A673 (cell line): ENCODE data around the gene ZNF322. TPM values are rescaled to one million over a fixed set of nuclear protein-coding genes. Genes with fewer than 3 reads are reported as not detected.
A peak's percentile ranks its signal among the peaks of the same experiment; 100 is the strongest.

Experiments used
- BruUV-seq: library from RNA; stranded (reverse); fragments of 400-500 nt; replicated peaks from 2 replicates; lab custom pipeline; 2021; lab: Mats Ljungman, UMichigan
- CTCF ChIA-PET: fragments of 300-600 bp; sonication (Branson Sonifier 250); formaldehyde crosslinking; loops from one replicate; lab custom pipeline; 2022; ENCODE audit warnings: antibody characterized with exemption; lab: Charles Lee
- POLR2A ChIA-PET: fragments of 300-600 bp; sonication (Branson Sonifier 250); formaldehyde crosslinking; loops from one replicate; lab custom pipeline; 2022; ENCODE audit warnings: antibody characterized with exemption; ENCODE audit not compliant: low non-redundant PET; lab: Charles Lee
- DNase-seq: peaks from one replicate; pipeline ENCODE4 v3.0.0-alpha.2; 2015; ENCODE audit warnings: low spot score
- H3K27ac ChIP-seq: fragments of 200-600 bp; sonication (generic); 2 replicates; pipeline ENCODE4 v1.5.1; 2016; ENCODE audit warnings: mixed run types, low read depth, mild to moderate bottlenecking, mixed read lengths, antibody characterized with exemption, low read length; ENCODE audit not compliant: poor library complexity, severe bottlenecking
- H3K27me3 ChIP-seq: fragments of 200-600 bp; sonication (generic); replicated peaks from 2 replicates; pipeline ENCODE4 v1.6.1; 2017; ENCODE audit warnings: mixed run types, low read depth, mild to moderate bottlenecking, mixed read lengths, antibody characterized with exemption, low read length; ENCODE audit not compliant: insufficient read depth, poor library complexity
- H3K36me3 ChIP-seq: fragments of 200-600 bp; sonication (generic); 2 replicates; pipeline ENCODE4 v1.6.1; 2016; ENCODE audit warnings: mixed run types, mild to moderate bottlenecking, mixed read lengths, antibody characterized with exemption, low read length; ENCODE audit not compliant: insufficient read depth, poor library complexity, severe bottlenecking
- H3K4me1 ChIP-seq: fragments of 200-600 bp; sonication (generic); 2 replicates; pipeline ENCODE4 v1.6.1; 2017; ENCODE audit warnings: mixed run types, mild to moderate bottlenecking, mixed read lengths, antibody characterized with exemption, low read length; ENCODE audit not compliant: insufficient read depth, poor library complexity, severe bottlenecking
- H3K4me3 ChIP-seq: fragments of 200-600 bp; sonication (generic); 2 replicates; pipeline ENCODE4 v1.5.1; 2016; ENCODE audit warnings: low read depth, mixed run types, mild to moderate bottlenecking, mixed read lengths, low read length; ENCODE audit not compliant: poor library complexity, severe bottlenecking
- H3K9me3 ChIP-seq: fragments of 200-600 bp; sonication (generic); 2 replicates; pipeline ENCODE4 v1.6.1; 2016; ENCODE audit warnings: mixed run types, low read depth, mild to moderate bottlenecking, mixed read lengths, antibody characterized with exemption, low read length; ENCODE audit not compliant: poor library complexity, severe bottlenecking
- EZH2 ChIP-seq: fragments of 200-600 bp; sonication (generic); IDR thresholded peaks from 2 replicates; pipeline ENCODE4 v1.6.1; 2017; ENCODE audit warnings: borderline replicate concordance, low read depth, mild to moderate bottlenecking, mixed read lengths, antibody characterized with exemption, low read length; ENCODE audit not compliant: poor library complexity, severe bottlenecking
- intact Hi-C: fragments of 100-400 bp; cut with micrococcal nuclease; formaldehyde crosslinking; loops from one replicate; pipeline ENCODE4 v1.10.0; 2022; ENCODE audit not compliant: unreplicated experiment
- total RNA-seq: library from RNA; stranded (reverse); gene quantifications from 2 replicates; pipeline ENCODE4 v1.2.3, GENCODE V29; 2021
- TF ChIP-seq, protein P1 (sequence below): fragments of 300-800, 200-600 bp; sonication (generic); conservative IDR thresholded peaks from 2 replicates; pipeline ENCODE4 v1.5.1; 2017; ENCODE audit warnings: low read depth, mild to moderate bottlenecking, antibody characterized with exemption, low read length, moderate library complexity, mixed read lengths

ZNF322 gene
- total RNA-seq, 1 experiment from 2014 or later = 21.5 TPM

DNA sequence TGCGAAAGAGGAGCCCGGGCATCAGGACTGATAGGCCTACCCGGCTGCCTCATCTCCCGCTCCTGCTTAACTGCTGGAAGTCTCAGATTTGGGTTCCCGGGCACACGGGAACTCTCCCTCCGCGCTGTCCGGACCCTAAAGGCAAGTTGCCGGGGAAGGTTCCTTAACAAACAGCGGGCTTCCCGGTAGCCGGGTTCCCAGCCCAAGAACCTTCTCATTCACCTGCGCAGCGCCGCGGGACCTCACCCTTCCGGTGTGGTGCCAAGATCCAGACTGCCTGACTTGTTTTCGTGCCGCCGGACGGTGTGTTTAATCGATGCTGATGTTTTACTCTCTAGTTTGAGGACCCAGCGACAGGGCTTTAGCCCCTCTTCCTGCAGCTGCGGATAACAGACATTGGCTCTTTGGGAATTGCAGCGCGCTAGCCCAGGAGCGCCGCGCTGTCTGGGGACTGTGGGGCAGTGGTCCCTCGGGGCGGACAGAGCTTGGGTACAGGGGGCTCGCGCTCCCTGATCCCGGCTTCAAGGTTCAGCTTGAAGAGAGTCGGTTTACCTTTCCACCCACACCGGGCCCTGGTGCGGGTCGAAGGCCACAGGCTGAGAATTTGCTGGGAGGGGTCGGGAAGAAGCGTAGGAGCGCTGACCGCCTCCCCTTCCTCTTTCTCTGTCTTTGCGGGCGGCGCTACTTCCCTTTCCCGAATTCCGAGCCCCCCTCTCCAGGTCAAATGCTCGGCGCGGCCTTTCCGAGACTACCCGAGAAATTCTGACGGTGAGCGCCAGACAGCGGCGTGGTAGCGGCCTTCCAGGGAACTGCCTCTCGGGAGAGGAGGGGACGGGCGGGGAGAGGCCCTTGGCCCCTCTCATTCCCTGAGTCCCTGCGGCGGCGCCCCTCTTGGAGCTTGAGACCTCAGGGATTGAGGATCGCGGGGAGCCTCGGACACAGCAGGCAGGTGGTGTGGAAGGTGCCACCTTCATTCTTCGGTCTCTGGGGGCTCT lies 45.6 kb downstream of the ZNF322 start:
- TF ChIP-seq, protein P1, sequence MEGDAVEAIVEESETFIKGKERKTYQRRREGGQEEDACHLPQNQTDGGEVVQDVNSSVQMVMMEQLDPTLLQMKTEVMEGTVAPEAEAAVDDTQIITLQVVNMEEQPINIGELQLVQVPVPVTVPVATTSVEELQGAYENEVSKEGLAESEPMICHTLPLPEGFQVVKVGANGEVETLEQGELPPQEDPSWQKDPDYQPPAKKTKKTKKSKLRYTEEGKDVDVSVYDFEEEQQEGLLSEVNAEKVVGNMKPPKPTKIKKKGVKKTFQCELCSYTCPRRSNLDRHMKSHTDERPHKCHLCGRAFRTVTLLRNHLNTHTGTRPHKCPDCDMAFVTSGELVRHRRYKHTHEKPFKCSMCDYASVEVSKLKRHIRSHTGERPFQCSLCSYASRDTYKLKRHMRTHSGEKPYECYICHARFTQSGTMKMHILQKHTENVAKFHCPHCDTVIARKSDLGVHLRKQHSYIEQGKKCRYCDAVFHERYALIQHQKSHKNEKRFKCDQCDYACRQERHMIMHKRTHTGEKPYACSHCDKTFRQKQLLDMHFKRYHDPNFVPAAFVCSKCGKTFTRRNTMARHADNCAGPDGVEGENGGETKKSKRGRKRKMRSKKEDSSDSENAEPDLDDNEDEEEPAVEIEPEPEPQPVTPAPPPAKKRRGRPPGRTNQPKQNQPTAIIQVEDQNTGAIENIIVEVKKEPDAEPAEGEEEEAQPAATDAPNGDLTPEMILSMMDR = no peak
- peak; percentile 76 for TF ChIP-seq EZH2
- intact Hi-C loops = no loop called here
- peak overlapping the region; percentile 33 for H3K4me3 ChIP-seq
- no peak overlapping the region for H3K27ac ChIP-seq
- POLR2A ChIA-PET = no interaction called here
- H3K9me3 ChIP-seq = peaks cover 4% of the 10 kb centered on the region
- CTCF ChIA-PET = no interaction called here
- H3K4me1 ChIP-seq = no peaks in the 10 kb centered on the region
- no peak for DNase-seq
- H3K27me3 ChIP-seq = peaks cover 30% of the 10 kb centered on the region
- no peaks in the 10 kb centered on the region for H3K36me3 ChIP-seq
- BruUV-seq = no TSS peak

DNA sequence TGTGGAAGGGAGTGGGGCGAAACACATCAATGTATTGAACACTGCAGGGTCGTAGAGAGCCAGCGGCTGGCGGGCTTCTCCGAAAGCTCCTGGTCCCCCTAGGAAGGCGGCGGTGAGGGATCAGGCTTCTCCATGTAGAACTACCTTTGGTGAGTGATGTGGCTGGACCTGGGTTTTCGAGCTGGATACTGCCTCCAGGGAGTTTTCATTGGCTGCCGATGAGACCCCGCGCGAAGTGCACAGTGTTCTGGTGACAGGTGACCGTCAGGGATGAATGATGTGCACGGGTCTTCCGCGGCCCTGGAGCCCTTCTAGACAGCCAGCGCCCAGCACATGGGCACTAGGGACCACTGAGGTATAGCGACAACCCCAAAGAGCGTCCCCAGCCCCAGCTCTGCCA lies 46.3 kb downstream of the ZNF322 start:
- POLR2A ChIA-PET = no interaction called here
- Histone ChIP-seq H3K9me3 (peaks cover 4% of the 10 kb centered on the region), H3K4me1 (no peaks in the 10 kb centered on the region), H3K27me3 (peaks cover 30% of the 10 kb centered on the region), H3K36me3 (no peaks in the 10 kb centered on the region), H3K4me3 (no peak overlapping the region), H3K27ac (no peak overlapping the region)
- CTCF ChIA-PET = no interaction called here
- BruUV-seq = no TSS peak
- TF ChIP-seq, protein P1 = no peak
- no peak for TF ChIP-seq EZH2
- intact Hi-C loops = no loop called here
- DNase-seq = no peak

DNA sequence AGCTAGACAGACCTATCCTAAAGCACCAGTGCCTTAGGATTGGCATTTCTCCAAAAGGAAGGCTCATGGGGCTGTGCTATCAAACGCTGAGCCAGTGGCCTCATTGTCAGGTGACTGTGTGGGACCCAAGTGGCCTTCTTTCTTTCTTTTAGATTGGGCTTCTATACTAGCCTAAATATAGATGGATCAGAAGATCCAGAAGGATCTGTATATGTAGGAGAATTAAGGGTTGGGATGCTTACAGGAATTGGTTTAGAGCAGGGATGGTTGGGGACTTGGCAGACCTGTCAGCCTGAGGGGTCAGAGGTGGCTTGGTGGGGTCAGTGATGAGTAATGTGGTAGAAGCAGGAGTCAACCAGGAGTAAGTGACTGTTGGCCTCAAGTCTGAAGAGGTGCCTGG lies 47.9 kb downstream of the ZNF322 start:
- CTCF ChIA-PET = no interaction called here
- no TSS peak for BruUV-seq
- POLR2A ChIA-PET = no interaction called here
- Histone ChIP-seq H3K9me3 (peaks cover 4% of the 10 kb centered on the region), H3K4me3 (no peak overlapping the region), H3K4me1 (no peaks in the 10 kb centered on the region), H3K27me3 (peaks cover 30% of the 10 kb centered on the region), H3K36me3 (no peaks in the 10 kb centered on the region), H3K27ac (no peak overlapping the region)
- DNase-seq = no peak
- TF ChIP-seq, protein P1 = no peak
- TF ChIP-seq EZH2 = no peak
- intact Hi-C loops = no loop called here
